ENCODE measurements around the gene DGCR2. TPM values are rescaled to one million over a fixed set of nuclear protein-coding genes. Genes with fewer than 3 reads are reported as not detected.
"Not testable (repeated sequence)": the region's sequence is repeated elsewhere in the genome, so short reads cannot be mapped to it uniquely, and the experiment has no call there.

Gene DGCR2
- total and polyA plus RNA-seq, 4 donors = 19.7 to 43.5 (median 32.2) TPM

DNA sequence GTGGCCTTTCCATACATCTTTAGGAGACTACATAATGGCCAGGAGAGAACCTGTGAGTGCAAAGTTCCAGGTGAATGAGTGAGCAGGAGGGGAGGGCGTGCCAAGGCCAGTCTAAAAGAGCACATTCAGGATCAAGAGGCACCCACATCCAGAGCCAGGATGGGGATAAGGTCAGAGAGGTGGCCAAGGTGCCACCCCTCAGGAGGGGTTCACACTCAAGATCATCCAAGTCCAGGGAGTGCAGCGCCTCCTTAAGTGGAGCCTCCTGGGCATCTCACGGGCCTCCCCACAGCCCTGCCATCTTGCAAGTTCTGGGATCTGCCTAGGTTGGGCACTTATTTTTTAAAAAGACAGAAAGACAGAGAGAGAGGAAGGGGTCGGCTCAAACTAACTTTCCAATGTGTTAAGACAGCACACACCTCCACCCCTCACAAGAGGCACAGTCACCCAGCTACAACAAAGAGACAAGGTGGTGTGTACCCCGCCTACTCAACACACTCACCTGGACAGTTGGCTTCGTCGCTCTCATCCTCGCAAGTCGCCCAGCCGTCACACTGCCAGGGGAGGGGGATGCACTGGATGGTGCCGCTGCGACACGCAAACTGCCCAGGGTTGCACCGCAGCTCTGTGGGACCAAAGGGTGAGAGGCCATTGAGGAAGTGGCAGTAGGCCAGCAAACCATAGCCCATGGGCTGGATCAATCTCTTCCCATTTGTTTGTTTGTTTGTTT, 33.2 kb downstream of the DGCR2 start:
- DNase-seq = no peak
- Histone ChIP-seq H3K4me3 (ENCODE audit: low read length in 2 of 2) (no peak overlapping the region), H3K9me3 (ENCODE audit: control insufficient read depth, low read length) (no peaks in the 10 kb centered on the region), H3K4me1 (ENCODE audit: control insufficient read depth in 1 of 2, insufficient read depth in 2 of 2, low read length in 2 of 2) (no peaks in the 10 kb centered on the region), H3K27me3 (ENCODE audit: control insufficient read depth in 1 of 2, insufficient read depth in 2 of 2, low read length in 1 of 2) (no peaks in the 10 kb centered on the region), H3K27ac (ENCODE audit: low read depth in 1 of 2, low read length in 2 of 2) (no peak overlapping the region), H3K36me3 (ENCODE audit: control insufficient read depth in 1 of 2, insufficient read depth in 2 of 2, low read length in 1 of 2) (no peaks in the 10 kb centered on the region)
- 95% methylated on average over 14 of the region's 14 CpGs for WGBS, 2 donors
- ATAC-seq (ENCODE audit: low FRiP score) = no peak
- intact Hi-C loops (cut with DNase I) = no loop called here

DNA sequence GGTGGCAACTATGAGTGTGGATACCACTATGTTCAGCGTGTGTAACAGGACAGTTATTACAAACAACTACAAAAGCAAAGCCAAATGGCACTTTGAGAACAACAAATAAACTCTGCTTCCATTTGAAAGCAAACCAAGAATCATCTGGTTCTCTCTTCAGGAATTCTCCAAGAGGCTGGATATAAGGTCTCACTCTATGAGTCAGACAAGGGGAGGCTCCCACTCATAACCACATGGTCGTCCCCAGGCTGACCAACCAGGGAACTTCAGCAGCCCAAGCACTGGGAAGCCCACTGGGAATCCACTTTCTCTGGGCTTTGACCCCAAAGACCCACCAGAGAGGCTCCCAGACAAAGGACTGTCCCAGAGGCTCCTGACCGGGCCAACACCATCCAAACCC, 35.3 kb downstream of the DGCR2 start:
- Histone ChIP-seq H3K9me3 (ENCODE audit: control insufficient read depth, low read length) (no peaks in the 10 kb centered on the region), H3K4me1 (ENCODE audit: control insufficient read depth in 1 of 2, insufficient read depth in 2 of 2, low read length in 2 of 2) (no peaks in the 10 kb centered on the region), H3K36me3 (ENCODE audit: control insufficient read depth in 1 of 2, insufficient read depth in 2 of 2, low read length in 1 of 2) (no peaks in the 10 kb centered on the region), H3K4me3 (ENCODE audit: low read length in 2 of 2) (no peak overlapping the region), H3K27ac (ENCODE audit: low read depth in 1 of 2, low read length in 2 of 2) (no peak overlapping the region), H3K27me3 (ENCODE audit: control insufficient read depth in 1 of 2, insufficient read depth in 2 of 2, low read length in 1 of 2) (no peaks in the 10 kb centered on the region)
- intact Hi-C loops (cut with DNase I) = no loop called here
- 88% methylated on average over 3 of the region's 3 CpGs for WGBS, 2 donors
- no peak for DNase-seq
- ATAC-seq (ENCODE audit: low FRiP score) = no peak

DNA sequence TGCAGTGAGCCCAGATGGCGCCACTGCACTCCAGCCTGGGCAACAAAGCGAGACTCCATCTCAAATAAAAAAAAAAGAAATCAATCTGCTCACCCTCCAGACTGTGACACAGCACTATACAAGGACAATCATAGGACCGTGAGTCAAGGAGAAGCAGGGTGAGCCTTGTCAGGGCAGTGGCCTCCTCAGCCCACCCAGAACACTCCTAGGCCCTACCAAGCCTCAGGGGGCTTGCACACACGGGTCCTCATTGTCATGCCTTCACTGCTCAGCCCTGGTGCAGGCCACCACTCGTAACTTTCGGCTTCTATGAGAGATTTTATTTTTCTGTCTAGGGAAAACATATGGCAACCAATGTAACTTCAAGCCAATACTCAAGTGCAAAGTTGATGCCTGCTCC, 35.8 kb downstream of the DGCR2 start:
- Histone ChIP-seq H3K36me3 (ENCODE audit: control insufficient read depth in 1 of 2, insufficient read depth in 2 of 2, low read length in 1 of 2) (no peaks in the 10 kb centered on the region), H3K9me3 (ENCODE audit: control insufficient read depth, low read length) (no peaks in the 10 kb centered on the region), H3K27ac (ENCODE audit: low read depth in 1 of 2, low read length in 2 of 2) (no peak overlapping the region), H3K4me1 (ENCODE audit: control insufficient read depth in 1 of 2, insufficient read depth in 2 of 2, low read length in 2 of 2) (no peaks in the 10 kb centered on the region), H3K27me3 (ENCODE audit: control insufficient read depth in 1 of 2, insufficient read depth in 2 of 2, low read length in 1 of 2) (no peaks in the 10 kb centered on the region), H3K4me3 (ENCODE audit: low read length in 2 of 2) (no peak overlapping the region)
- intact Hi-C loops (cut with DNase I) = no loop called here
- 89 to 91% methylated on average over 6 of the region's 6 CpGs for WGBS, 2 donors
- DNase-seq (no peak), ATAC-seq (ENCODE audit: low FRiP score) (no peak)

DNA sequence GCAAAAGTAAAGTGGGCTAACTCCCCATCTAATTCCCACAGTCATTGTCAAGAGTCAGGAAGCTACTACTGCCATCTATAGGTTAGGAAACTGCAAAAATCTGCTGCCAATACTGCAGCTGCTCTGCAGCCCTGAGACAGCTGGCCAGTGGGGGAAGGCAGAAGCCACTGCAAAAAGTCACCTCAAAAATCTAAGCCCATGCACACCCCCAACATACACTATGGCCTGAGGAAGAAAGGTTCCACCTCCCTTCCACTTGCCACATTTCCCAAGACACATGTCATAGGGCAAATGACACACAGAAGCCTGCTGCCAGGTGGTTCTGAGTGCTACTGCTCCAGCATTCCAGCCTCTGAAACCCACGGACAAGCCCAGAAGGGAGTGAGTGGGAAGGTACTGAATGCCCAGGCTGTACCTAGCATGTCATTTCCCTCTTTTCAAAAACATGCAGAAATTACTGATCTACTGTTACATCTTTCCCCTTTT, 36.9 kb downstream of the DGCR2 start:
- Histone ChIP-seq H3K9me3 (ENCODE audit: control insufficient read depth, low read length) (no peaks in the 10 kb centered on the region), H3K36me3 (ENCODE audit: control insufficient read depth in 1 of 2, insufficient read depth in 2 of 2, low read length in 1 of 2) (peaks cover 0 to 4% of the 10 kb centered on the region in 2 donors), H3K27me3 (ENCODE audit: control insufficient read depth in 1 of 2, insufficient read depth in 2 of 2, low read length in 1 of 2) (no peaks in the 10 kb centered on the region), H3K4me1 (ENCODE audit: control insufficient read depth in 1 of 2, insufficient read depth in 2 of 2, low read length in 2 of 2) (no peaks in the 10 kb centered on the region), H3K4me3 (ENCODE audit: low read length in 2 of 2) (no peak overlapping the region), H3K27ac (ENCODE audit: low read depth in 1 of 2, low read length in 2 of 2) (no peak overlapping the region)
- intact Hi-C loops (cut with DNase I) = no loop called here
- WGBS, 2 donors = 18 to 43% methylated on average over 1 of the region's 1 CpG
- no peak for DNase-seq
- ATAC-seq (ENCODE audit: low FRiP score) = no peak

DNA sequence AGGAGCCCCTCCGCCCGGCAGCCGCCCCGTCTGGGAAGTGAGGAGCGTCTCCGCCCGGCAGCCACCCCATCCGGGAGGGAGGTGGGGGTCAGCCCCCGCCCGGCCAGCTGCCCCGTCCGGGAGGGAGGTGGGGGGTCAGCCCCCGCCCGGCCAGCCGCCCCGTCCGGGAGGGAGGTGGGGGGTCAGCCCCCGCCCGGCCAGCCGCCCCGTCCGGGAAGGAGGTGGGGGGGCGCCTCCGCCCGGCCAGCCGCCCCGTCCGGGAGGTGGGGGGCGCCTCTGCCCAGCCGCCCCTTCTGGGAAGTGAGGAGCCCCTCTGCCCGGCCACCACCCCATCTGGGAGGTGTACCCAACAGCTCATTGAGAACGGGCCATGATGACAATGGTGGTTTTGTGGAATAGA, 37.6 kb downstream of the DGCR2 start:
- not testable (repeated sequence) for ATAC-seq (ENCODE audit: low FRiP score)

DNA sequence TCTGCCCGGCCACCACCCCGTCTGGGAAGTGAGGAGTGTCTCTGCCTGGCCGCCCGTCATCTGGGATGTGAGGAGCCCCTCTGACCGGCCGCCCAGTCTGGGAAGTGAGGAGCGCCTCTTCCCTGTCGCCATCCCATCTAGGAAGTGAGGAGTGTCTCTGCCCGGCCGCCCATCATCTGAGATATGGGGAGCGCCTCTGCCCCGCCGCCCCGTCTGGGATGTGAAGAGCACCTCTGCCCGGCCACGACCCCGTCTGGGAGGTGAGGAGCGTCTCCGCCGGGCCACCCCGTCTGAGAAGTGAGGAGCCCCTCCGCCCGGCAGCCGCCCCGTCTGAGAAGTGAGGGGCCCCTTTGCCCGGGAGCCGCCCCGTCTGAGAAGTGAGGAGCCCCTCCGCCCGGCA, 38.1 kb downstream of the DGCR2 start:
- H3K4me1 ChIP-seq (ENCODE audit: control insufficient read depth in 1 of 2, insufficient read depth in 2 of 2, low read length in 2 of 2); intact Hi-C loops (cut with DNase I); H3K4me3 ChIP-seq (ENCODE audit: low read length in 2 of 2); ATAC-seq (ENCODE audit: low FRiP score); H3K27me3 ChIP-seq (ENCODE audit: control insufficient read depth in 1 of 2, insufficient read depth in 2 of 2, low read length in 1 of 2); H3K9me3 ChIP-seq (ENCODE audit: control insufficient read depth, low read length); H3K27ac ChIP-seq (ENCODE audit: low read depth in 1 of 2, low read length in 2 of 2); H3K36me3 ChIP-seq (ENCODE audit: control insufficient read depth in 1 of 2, insufficient read depth in 2 of 2, low read length in 1 of 2); DNase-seq: not testable (repeated sequence)
- 87 to 94% methylated on average over 17 to 30 of the region's 30 CpGs for WGBS, 2 donors

More for the DNA sequence above, 37.6 kb downstream of the DGCR2 start:
- H3K27me3 ChIP-seq (ENCODE audit: control insufficient read depth in 1 of 2, insufficient read depth in 2 of 2, low read length in 1 of 2); H3K4me3 ChIP-seq (ENCODE audit: low read length in 2 of 2); H3K27ac ChIP-seq (ENCODE audit: low read depth in 1 of 2, low read length in 2 of 2); H3K36me3 ChIP-seq (ENCODE audit: control insufficient read depth in 1 of 2, insufficient read depth in 2 of 2, low read length in 1 of 2); H3K9me3 ChIP-seq (ENCODE audit: control insufficient read depth, low read length); H3K4me1 ChIP-seq (ENCODE audit: control insufficient read depth in 1 of 2, insufficient read depth in 2 of 2, low read length in 2 of 2); intact Hi-C loops (cut with DNase I); DNase-seq: not testable (repeated sequence)
- 94 to 95% methylated on average over 10 to 21 of the region's 32 CpGs for WGBS, 2 donors

DNA sequence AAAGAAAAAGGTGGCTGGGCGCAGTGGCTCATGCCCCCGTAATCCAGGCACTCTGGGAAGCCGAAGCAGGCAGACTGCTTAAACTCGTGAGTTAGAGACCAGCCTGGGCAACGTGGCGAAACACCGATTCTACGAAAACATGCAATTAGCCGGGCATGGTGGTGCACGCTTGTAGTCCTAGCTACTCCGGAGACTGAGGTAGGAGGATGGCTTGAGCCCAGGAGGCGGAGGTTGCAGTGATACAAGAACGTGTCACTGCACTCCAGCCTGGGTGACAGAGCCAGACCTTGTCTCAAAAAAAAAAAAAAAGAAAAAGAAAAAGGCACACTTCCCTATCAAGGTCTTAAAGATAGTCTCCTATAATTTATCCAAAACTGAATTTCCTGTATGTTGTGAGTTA, 39.4 kb downstream of the DGCR2 start:
- H3K9me3 ChIP-seq (ENCODE audit: control insufficient read depth, low read length) = no peaks in the 10 kb centered on the region
- H3K27ac ChIP-seq (ENCODE audit: low read depth in 1 of 2, low read length in 2 of 2) = no peak overlapping the region
- no peaks in the 10 kb centered on the region for H3K27me3 ChIP-seq (ENCODE audit: control insufficient read depth in 1 of 2, insufficient read depth in 2 of 2, low read length in 1 of 2)
- H3K4me3 ChIP-seq (ENCODE audit: low read length in 2 of 2) = no peak overlapping the region
- no peak for DNase-seq
- peaks cover 0 to 4% of the 10 kb centered on the region in 2 donors for H3K36me3 ChIP-seq (ENCODE audit: control insufficient read depth in 1 of 2, insufficient read depth in 2 of 2, low read length in 1 of 2)
- ATAC-seq (ENCODE audit: low FRiP score) = no peak
- intact Hi-C loops (cut with DNase I) = no loop called here
- WGBS, 2 donors = 81 to 94% methylated on average over 13 of the region's 13 CpGs
- H3K4me1 ChIP-seq (ENCODE audit: control insufficient read depth in 1 of 2, insufficient read depth in 2 of 2, low read length in 2 of 2) = no peaks in the 10 kb centered on the region

DNA sequence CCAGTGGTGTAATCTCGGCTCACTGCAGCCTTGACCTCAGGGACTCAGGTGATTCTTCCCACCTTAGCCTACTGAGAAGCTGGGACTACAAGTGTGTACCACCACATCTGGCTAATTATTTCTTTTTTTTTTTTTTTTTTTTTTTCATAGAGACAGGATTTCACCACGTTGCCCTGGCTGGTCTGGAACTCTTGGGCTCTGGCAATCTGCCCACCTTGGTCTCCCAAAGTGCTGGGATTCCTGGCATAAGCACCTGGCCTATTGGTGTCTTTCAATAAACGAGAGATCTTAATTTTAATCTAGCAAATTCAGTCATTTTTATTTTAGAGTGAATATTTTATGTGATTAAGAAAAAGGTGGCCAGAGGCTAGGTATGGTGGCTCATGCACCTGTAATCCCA, 40.1 kb downstream of the DGCR2 start:
- 59 to 63% methylated on average over 3 of the region's 3 CpGs for WGBS, 2 donors
- Histone ChIP-seq H3K4me1 (ENCODE audit: control insufficient read depth in 1 of 2, insufficient read depth in 2 of 2, low read length in 2 of 2) (no peaks in the 10 kb centered on the region), H3K4me3 (ENCODE audit: low read length in 2 of 2) (no peak overlapping the region), H3K36me3 (ENCODE audit: control insufficient read depth in 1 of 2, insufficient read depth in 2 of 2, low read length in 1 of 2) (peaks cover 0 to 4% of the 10 kb centered on the region in 2 donors), H3K27me3 (ENCODE audit: control insufficient read depth in 1 of 2, insufficient read depth in 2 of 2, low read length in 1 of 2) (no peaks in the 10 kb centered on the region), H3K27ac (ENCODE audit: low read depth in 1 of 2, low read length in 2 of 2) (no peak overlapping the region), H3K9me3 (ENCODE audit: control insufficient read depth, low read length) (no peaks in the 10 kb centered on the region)
- intact Hi-C loops (cut with DNase I) = no loop called here
- DNase-seq = no peak
- ATAC-seq (ENCODE audit: low FRiP score) = no peak

DNA sequence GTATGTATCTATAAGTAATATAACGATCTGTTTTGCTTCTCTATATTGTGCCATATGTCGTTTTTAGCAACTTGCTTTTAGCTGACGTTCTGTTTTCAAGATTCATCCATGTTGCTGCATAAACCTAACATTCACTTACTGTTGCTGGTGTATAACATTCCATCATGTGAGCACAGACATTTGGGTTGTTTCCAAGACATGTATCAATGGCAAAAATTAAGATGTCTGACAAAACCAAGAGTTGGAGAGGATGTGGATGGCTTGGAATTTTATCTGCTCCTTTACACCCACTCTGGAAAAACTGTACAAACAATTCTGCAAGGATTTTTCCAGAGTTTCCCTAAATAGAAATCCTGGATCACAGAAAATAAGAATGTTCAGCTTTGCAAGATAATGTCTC, 40.9 kb downstream of the DGCR2 start:
- WGBS, 2 donors = 44 to 58% methylated on average over 3 of the region's 3 CpGs
- no peaks in the 10 kb centered on the region for H3K27me3 ChIP-seq (ENCODE audit: control insufficient read depth in 1 of 2, insufficient read depth in 2 of 2, low read length in 1 of 2)
- no peak overlapping the region for H3K27ac ChIP-seq (ENCODE audit: low read depth in 1 of 2, low read length in 2 of 2)
- no peaks in the 10 kb centered on the region for H3K9me3 ChIP-seq (ENCODE audit: control insufficient read depth, low read length)
- ATAC-seq (ENCODE audit: low FRiP score) (no peak), DNase-seq (no peak)
- intact Hi-C loops (cut with DNase I) = no loop called here
- no peaks in the 10 kb centered on the region for H3K4me1 ChIP-seq (ENCODE audit: control insufficient read depth in 1 of 2, insufficient read depth in 2 of 2, low read length in 2 of 2)
- no peak overlapping the region for H3K4me3 ChIP-seq (ENCODE audit: low read length in 2 of 2)
- peaks cover 0 to 4% of the 10 kb centered on the region in 2 donors for H3K36me3 ChIP-seq (ENCODE audit: control insufficient read depth in 1 of 2, insufficient read depth in 2 of 2, low read length in 1 of 2)
